ENCODE data around the gene DDX17. TPM values are rescaled to one million over a fixed set of nuclear protein-coding genes. Genes with fewer than 3 reads are reported as not detected.

The DDX17 gene
- total RNA-seq, 1 experiment from 2014 or later = 234 TPM

DNA sequence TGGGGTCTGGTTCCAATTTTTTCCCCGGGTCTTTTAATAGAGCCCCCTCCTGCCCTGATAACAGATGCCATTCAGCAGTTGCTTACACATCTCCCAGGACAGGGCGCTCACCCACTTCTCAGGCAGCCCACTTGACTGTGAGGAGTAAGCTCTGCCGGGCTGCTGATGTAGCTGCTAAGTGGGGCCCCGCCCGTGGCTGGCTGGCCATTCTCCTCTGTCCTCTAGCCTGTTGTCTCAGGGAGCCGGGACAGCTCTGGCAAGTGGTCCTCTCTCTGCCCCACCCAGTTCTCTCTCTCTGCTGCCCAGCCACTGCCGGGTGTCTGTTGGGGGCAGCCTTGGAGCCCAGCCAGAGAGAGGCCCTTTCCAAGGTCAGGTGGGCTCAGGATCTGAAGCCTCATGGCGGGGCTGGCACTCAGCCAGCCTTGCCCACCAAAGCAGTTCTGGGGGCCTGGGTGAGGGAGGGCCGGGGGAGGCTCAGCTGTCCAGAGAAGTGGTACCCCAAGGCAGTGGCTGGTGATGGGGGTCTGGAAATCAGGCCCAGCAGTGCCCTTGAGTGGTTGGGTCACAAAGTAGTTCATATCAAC, 60.0 kb downstream of the DDX17 start:
- no peaks in the 10 kb centered on the region for H3K36me3 ChIP-seq (ENCODE audit: control insufficient read depth in 1 of 2, insufficient read depth in 2 of 2, low read length in 2 of 2)
- H3K79me2 ChIP-seq (ENCODE audit: insufficient read depth, low read length) = no peaks in the 10 kb centered on the region
- no peaks in the 10 kb centered on the region for H3K9me3 ChIP-seq (ENCODE audit: control insufficient read depth in 1 of 2, insufficient read depth in 1 of 2, low read depth in 1 of 2, low read length in 2 of 2)
- ATAC-seq (no peak), DNase-seq (ENCODE audit: low read depth, low spot score) (no peak)
- no peak overlapping the region for H3K9ac ChIP-seq (ENCODE audit: low read length)
- H3K27ac ChIP-seq (ENCODE audit: low read depth, low read length) = no peak overlapping the region
- no peaks in the 10 kb centered on the region for H4K20me1 ChIP-seq (ENCODE audit: insufficient read depth)
- TF ChIP-seq EGR1 (IDR thresholded peaks at IDR 0.05; ENCODE audit: low read depth) = no peak
- no peak for TF ChIP-seq REST (IDR thresholded peaks at IDR 0.05; ENCODE audit: low read depth)
- no peak for TF ChIP-seq FOSL1 (IDR thresholded peaks at IDR 0.05; ENCODE audit: low read depth)
- no peak for TF ChIP-seq SP1 (IDR thresholded peaks at IDR 0.05; ENCODE audit: low read depth)
- TF ChIP-seq EZH2 (IDR thresholded peaks at IDR 0.05) = no peak
- TF ChIP-seq, protein P1, sequence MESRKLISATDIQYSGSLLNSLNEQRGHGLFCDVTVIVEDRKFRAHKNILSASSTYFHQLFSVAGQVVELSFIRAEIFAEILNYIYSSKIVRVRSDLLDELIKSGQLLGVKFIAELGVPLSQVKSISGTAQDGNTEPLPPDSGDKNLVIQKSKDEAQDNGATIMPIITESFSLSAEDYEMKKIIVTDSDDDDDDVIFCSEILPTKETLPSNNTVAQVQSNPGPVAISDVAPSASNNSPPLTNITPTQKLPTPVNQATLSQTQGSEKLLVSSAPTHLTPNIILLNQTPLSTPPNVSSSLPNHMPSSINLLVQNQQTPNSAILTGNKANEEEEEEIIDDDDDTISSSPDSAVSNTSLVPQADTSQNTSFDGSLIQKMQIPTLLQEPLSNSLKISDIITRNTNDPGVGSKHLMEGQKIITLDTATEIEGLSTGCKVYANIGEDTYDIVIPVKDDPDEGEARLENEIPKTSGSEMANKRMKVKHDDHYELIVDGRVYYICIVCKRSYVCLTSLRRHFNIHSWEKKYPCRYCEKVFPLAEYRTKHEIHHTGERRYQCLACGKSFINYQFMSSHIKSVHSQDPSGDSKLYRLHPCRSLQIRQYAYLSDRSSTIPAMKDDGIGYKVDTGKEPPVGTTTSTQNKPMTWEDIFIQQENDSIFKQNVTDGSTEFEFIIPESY (IDR thresholded peaks at IDR 0.05; ENCODE audit: extremely low read depth, insufficient replicate concordance, low read length) = no peak
- no peak for TF ChIP-seq SIN3A (IDR thresholded peaks at IDR 0.05; ENCODE audit: low read depth)
- TF ChIP-seq JUND (IDR thresholded peaks at IDR 0.05) = no peak
- TF ChIP-seq, protein P2, sequence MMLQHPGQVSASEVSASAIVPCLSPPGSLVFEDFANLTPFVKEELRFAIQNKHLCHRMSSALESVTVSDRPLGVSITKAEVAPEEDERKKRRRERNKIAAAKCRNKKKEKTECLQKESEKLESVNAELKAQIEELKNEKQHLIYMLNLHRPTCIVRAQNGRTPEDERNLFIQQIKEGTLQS (IDR thresholded peaks at IDR 0.05) = no peak
- TF ChIP-seq ELF1 (IDR thresholded peaks at IDR 0.05; ENCODE audit: borderline replicate concordance, low read depth) = no peak
- intact Hi-C loops (cut with micrococcal nuclease) = no loop called here
- H3K4me3 ChIP-seq (replicated peaks in 1 of 2; ENCODE audit: low read depth in 1 of 2, low read length in 2 of 2) = no peak overlapping the region
- no peak overlapping the region for H2AFZ ChIP-seq (ENCODE audit: low read depth, low read length, poor library complexity, severe bottlenecking)
- ChIA-PET POLR2A (no interaction called here), RAD21 (ENCODE audit: low non-redundant PET in 1 of 2, low total read pairs in 2 of 2, uncharacterized antibody in 2 of 2, unreplicated experiment in 2 of 2) (no interaction called here), CTCF (no interaction called here)
- H3K4me1 ChIP-seq (ENCODE audit: control insufficient read depth in 1 of 2, insufficient read depth in 2 of 2, low read length in 2 of 2) = no peaks in the 10 kb centered on the region
- H3K9me2 ChIP-seq (ENCODE audit: insufficient read depth) = no peaks in the 10 kb centered on the region
- H3K4me2 ChIP-seq (ENCODE audit: low read length) = no peak overlapping the region
- no peaks in the 10 kb centered on the region for H3K27me3 ChIP-seq (ENCODE audit: insufficient read depth, low read length)
- no TSS peak for BruUV-seq (replicated peaks)

Data from HCT116 (cell line).